ENCODE measurements around the gene YWHAH.

The YWHAH gene

GRCh38 chr22:31983911-31984656 is 39.7 kb downstream of the YWHAH start:
- DNase-seq = no peak

- no peak for DNase-seq
Measured at GRCh38 chr22:31987218-31987617, 42.9 kb downstream of the YWHAH start.

- no peak for DNase-seq
Measured at GRCh38 chr22:31991102-31991839, 46.9 kb downstream of the YWHAH start.

GRCh38 chr22:31995046-31995445 is 50.7 kb downstream of the YWHAH start:
- DNase-seq = no peak

- DNase-seq = no peak
Measured at GRCh38 chr22:31995807-31996206, 51.5 kb downstream of the YWHAH start.

GRCh38 chr22:31998784-31999385 is 54.5 kb downstream of the YWHAH start:
- no peak for DNase-seq

- no peak for DNase-seq
Measured at GRCh38 chr22:32000181-32000580, 55.8 kb downstream of the YWHAH start.

GRCh38 chr22:32005453-32005852 is 61.1 kb downstream of the YWHAH start:
- DNase-seq = no peak

Data from NCI-H748 treated with DMSO at 0.1 percent for 48 hours (cell line).